Activated CD4-positive, alpha-beta T cell treated with anti-CD3 and anti-CD28 coated beads, Interleukin-2, amount 10 ng/mL, durations not matched to agents 7 days and 5 days (primary cell): Measurements from ENCODE around the gene CD300LB. TPM values are rescaled to one million over a fixed set of nuclear protein-coding genes. Genes with fewer than 3 reads are reported as not detected.
"Not testable (repeated sequence)": the region's sequence is repeated elsewhere in the genome, so short reads cannot be mapped to it uniquely, and the experiment has no call there.

Source experiments
- CTCF ChIA-PET: fragments of 350-600 bp; sonication (Branson Sonifier 250); formaldehyde crosslinking; loops from one replicate; lab custom pipeline; 2021; ENCODE audit warnings: antibody characterized with exemption; lab: Charles Lee
- POLR2A ChIA-PET: fragments of 350-600 bp; sonication (Branson Sonifier 250); formaldehyde crosslinking; loops from one replicate; lab custom pipeline; 2021; ENCODE audit warnings: antibody characterized with exemption; lab: Charles Lee
- DNase-seq: peaks from one replicate; pipeline ENCODE4 v3.0.0-alpha.2; 2020
- H3K27ac Mint-ChIP-seq: one replicate; pipeline ENCODE4 v1.8.0; 2021; ENCODE audit warnings: mild to moderate bottlenecking, moderate library complexity, mixed read lengths
- H3K27me3 Mint-ChIP-seq: one replicate; pipeline ENCODE4 v1.8.0; 2021; ENCODE audit warnings: mixed read lengths
- H3K36me3 Mint-ChIP-seq: one replicate; pipeline ENCODE4 v1.8.0; 2021; ENCODE audit warnings: low read depth, mixed read lengths
- H3K4me1 Mint-ChIP-seq: one replicate; pipeline ENCODE4 v1.8.0; 2021; ENCODE audit warnings: mixed read lengths
- H3K4me3 Mint-ChIP-seq: one replicate; pipeline ENCODE4 v1.8.0; 2021; ENCODE audit warnings: mild to moderate bottlenecking, moderate library complexity, mixed read lengths
- H3K9me3 Mint-ChIP-seq: one replicate; pipeline ENCODE4 v1.8.0; 2021; ENCODE audit warnings: mixed read lengths
- total RNA-seq, 2 experiments: library from RNA; stranded (reverse); gene quantifications; one replicate each; pipeline ENCODE4 v1.2.3, GENCODE V29; 2021

The CD300LB gene
- total RNA-seq, 2 experiments from 2014 or later = not detected

GRCh38 chr17:74497471-74497870 lies 33.8 kb downstream of the CD300LB start:
- H3K27me3 Mint-ChIP-seq = peaks cover 5% of the 10 kb centered on the region
- peaks cover 10% of the 10 kb centered on the region for H3K4me1 Mint-ChIP-seq
- CTCF ChIA-PET = interaction anchor here (0.9 to 2.6 kb wide), 3 partner anchors 41 to 128 kb away, joined by 3 to 10 read pairs (median 4); no protein-coding TSS in a partner anchor
- no peak overlapping the region for H3K27ac Mint-ChIP-seq
- POLR2A ChIA-PET = no interaction called here
- H3K9me3 Mint-ChIP-seq = no peaks in the 10 kb centered on the region
- H3K4me3 Mint-ChIP-seq = no peak overlapping the region
- DNase-seq = no peak
- H3K36me3 Mint-ChIP-seq = no peaks in the 10 kb centered on the region

GRCh38 chr17:74493331-74493833 lies 37.9 kb downstream of the CD300LB start:
- no peak overlapping the region for H3K27ac Mint-ChIP-seq
- H3K4me3 Mint-ChIP-seq = no peak overlapping the region
- H3K27me3 Mint-ChIP-seq = peaks cover 12% of the 10 kb centered on the region
- peaks cover 1% of the 10 kb centered on the region for H3K36me3 Mint-ChIP-seq
- CTCF ChIA-PET = interaction anchor here (0.5 to 2.5 kb wide), 2 partner anchors 114 to 358 kb away, joined by 4 to 7 read pairs; no protein-coding TSS in a partner anchor
- H3K4me1 Mint-ChIP-seq = peaks cover 10% of the 10 kb centered on the region
- peak; percentile 74 for DNase-seq
- H3K9me3 Mint-ChIP-seq = peaks cover 3% of the 10 kb centered on the region
- POLR2A ChIA-PET = no interaction called here

- peaks cover 1% of the 10 kb centered on the region for H3K36me3 Mint-ChIP-seq
- H3K4me1 Mint-ChIP-seq = peaks cover 7% of the 10 kb centered on the region
- H3K9me3 Mint-ChIP-seq = peaks cover 3% of the 10 kb centered on the region
- no peak overlapping the region for H3K4me3 Mint-ChIP-seq
- H3K27ac Mint-ChIP-seq = no peak overlapping the region
- CTCF ChIA-PET = interaction anchor here (1.2 to 1.6 kb wide), 5 partner anchors 9 to 122 kb away, joined by 3 to 4 read pairs (median 4); no protein-coding TSS in a partner anchor
- H3K27me3 Mint-ChIP-seq = peaks cover 16% of the 10 kb centered on the region
- no peak for DNase-seq
- POLR2A ChIA-PET = no interaction called here
These were observed 39.6 kb downstream of the CD300LB start for GRCh38 chr17:74491626-74492025.

- peaks cover 19% of the 10 kb centered on the region for H3K27me3 Mint-ChIP-seq
- peaks cover 1% of the 10 kb centered on the region for H3K36me3 Mint-ChIP-seq
- ChIA-PET POLR2A (no interaction called here), CTCF (interaction anchor here (1.6 kb wide), 1 partner anchor 121 kb away, joined by 4 read pairs; no protein-coding TSS in a partner anchor)
- H3K9me3 Mint-ChIP-seq = peaks cover 3% of the 10 kb centered on the region
- no peak overlapping the region for H3K27ac Mint-ChIP-seq
- no peak for DNase-seq
- H3K4me1 Mint-ChIP-seq = peaks cover 7% of the 10 kb centered on the region
- no peak overlapping the region for H3K4me3 Mint-ChIP-seq
These were observed 40.6 kb downstream of the CD300LB start for GRCh38 chr17:74490716-74491115.

GRCh38 chr17:74488276-74488675 lies 43.0 kb downstream of the CD300LB start:
- H3K4me1 Mint-ChIP-seq, H3K27ac Mint-ChIP-seq, POLR2A ChIA-PET, DNase-seq, H3K9me3 Mint-ChIP-seq, H3K36me3 Mint-ChIP-seq, H3K4me3 Mint-ChIP-seq: not testable (repeated sequence)
- H3K27me3 Mint-ChIP-seq = peaks cover 15% of the 10 kb centered on the region
- CTCF ChIA-PET = interaction anchor here (0.7 to 2.3 kb wide), 4 partner anchors 16 to 121 kb away, joined by 3 to 6 read pairs (median 4); partner anchors contain the start of gene GPR142

GRCh38 chr17:74485841-74486240 lies 45.4 kb downstream of the CD300LB start:
- ChIA-PET POLR2A (no interaction called here), CTCF (no interaction called here)
- Mint-ChIP-seq H3K27me3 (peaks cover 13% of the 10 kb centered on the region), H3K4me3 (no peak overlapping the region), H3K9me3 (peaks cover 3% of the 10 kb centered on the region), H3K27ac (no peak overlapping the region), H3K36me3 (peaks cover 1% of the 10 kb centered on the region), H3K4me1 (peaks cover 2% of the 10 kb centered on the region)
- DNase-seq = no peak

GRCh38 chr17:74485022-74485743 lies 46.1 kb downstream of the CD300LB start:
- no peak for DNase-seq
- Mint-ChIP-seq H3K9me3 (peaks cover 3% of the 10 kb centered on the region), H3K27ac (no peak overlapping the region), H3K4me1 (peaks cover 8% of the 10 kb centered on the region), H3K4me3 (no peak overlapping the region), H3K36me3 (peaks cover 1% of the 10 kb centered on the region), H3K27me3 (peaks cover 13% of the 10 kb centered on the region)
- ChIA-PET CTCF (interaction anchor here (0.6 to 1.6 kb wide), 5 partner anchors 25 to 284 kb away, joined by 3 to 4 read pairs (median 4); no protein-coding TSS in a partner anchor), POLR2A (no interaction called here)

GRCh38 chr17:74484066-74484465 lies 47.2 kb downstream of the CD300LB start:
- Mint-ChIP-seq H3K27ac (peak overlapping the region; percentile 69), H3K9me3 (peaks cover 1% of the 10 kb centered on the region), H3K36me3 (peaks cover 1% of the 10 kb centered on the region), H3K4me3 (no peak overlapping the region), H3K27me3 (peaks cover 8% of the 10 kb centered on the region), H3K4me1 (peaks cover 19% of the 10 kb centered on the region)
- ChIA-PET POLR2A (no interaction called here), CTCF (interaction anchor here (0.8 to 1.6 kb wide), 3 partner anchors 26 to 104 kb away, joined by 3 to 4 read pairs (median 4); no protein-coding TSS in a partner anchor)
- DNase-seq = no peak

GRCh38 chr17:74481621-74482020 lies 49.7 kb downstream of the CD300LB start:
- H3K36me3 Mint-ChIP-seq = peaks cover 15% of the 10 kb centered on the region
- H3K9me3 Mint-ChIP-seq = peaks cover 3% of the 10 kb centered on the region
- peaks cover 39% of the 10 kb centered on the region for H3K4me1 Mint-ChIP-seq

GRCh38 chr17:74480290-74480689 lies 51.0 kb downstream of the CD300LB start:
- Mint-ChIP-seq H3K4me3 (no peak overlapping the region), H3K27me3 (no peaks in the 10 kb centered on the region), H3K4me1 (peaks cover 41% of the 10 kb centered on the region), H3K9me3 (peaks cover 13% of the 10 kb centered on the region), H3K36me3 (peaks cover 27% of the 10 kb centered on the region), H3K27ac (peak overlapping the region; percentile 73)
- ChIA-PET CTCF (interaction anchor here (0.6 kb wide), 1 partner anchor 89 kb away, joined by 3 read pairs; no protein-coding TSS in a partner anchor), POLR2A (interaction anchor here (0.6 kb wide), 1 partner anchor 8 kb away, joined by 3 read pairs; no protein-coding TSS in a partner anchor)
- DNase-seq = no peak

More at GRCh38 chr17:74481621-74482020, 49.7 kb downstream of the CD300LB start:
- Mint-ChIP-seq H3K27me3 (peaks cover 2% of the 10 kb centered on the region), H3K27ac (no peak overlapping the region), H3K4me3 (no peak overlapping the region)
- DNase-seq = no peak
- POLR2A ChIA-PET = no interaction called here
- CTCF ChIA-PET = interaction anchor here (1.1 to 1.6 kb wide), 3 partner anchors 10 to 181 kb away, joined by 3 to 5 read pairs (median 4); no protein-coding TSS in a partner anchor

- H3K27me3 Mint-ChIP-seq = no peaks in the 10 kb centered on the region
- peaks cover 26% of the 10 kb centered on the region for H3K9me3 Mint-ChIP-seq
- ChIA-PET CTCF (no interaction called here), POLR2A (interaction anchor here (0.6 kb wide), 1 partner anchor 10 kb away, joined by 13 read pairs; no protein-coding TSS in a partner anchor)
- H3K4me3 Mint-ChIP-seq = peak overlapping the region; percentile 19
- peak; percentile 65 for DNase-seq
- peak overlapping the region; percentile 70 for H3K27ac Mint-ChIP-seq
- peaks cover 42% of the 10 kb centered on the region for H3K36me3 Mint-ChIP-seq
- peaks cover 55% of the 10 kb centered on the region for H3K4me1 Mint-ChIP-seq
These were observed 52.7 kb downstream of the CD300LB start for GRCh38 chr17:74478420-74479100.

- Mint-ChIP-seq H3K27me3 (no peaks in the 10 kb centered on the region), H3K4me3 (no peak overlapping the region), H3K9me3 (peaks cover 27% of the 10 kb centered on the region), H3K27ac (no peak overlapping the region), H3K36me3 (peaks cover 43% of the 10 kb centered on the region), H3K4me1 (peaks cover 62% of the 10 kb centered on the region)
- POLR2A ChIA-PET = no interaction called here
- CTCF ChIA-PET = no interaction called here
- DNase-seq = no peak
These were observed 53.9 kb downstream of the CD300LB start for GRCh38 chr17:74477411-74477810.
